WTC11 (cell line): ENCODE data around the gene MMP24OS. TPM values are rescaled to one million over a fixed set of nuclear protein-coding genes. Genes with fewer than 3 reads are reported as not detected.
A peak's percentile ranks its signal among the peaks of the same experiment; 100 is the strongest.

Source experiments
- ATAC-seq: fragments of 200-7000 bp; cut with Tn5 transposase; 2 replicates; pipeline ENCODE4 v1.10.0; 2021; ENCODE audit warnings: mild to moderate bottlenecking, moderate library complexity
- CTCF ChIA-PET: fragments of 300-600 bp; sonication (Branson Sonifier 250); formaldehyde crosslinking; loops from one replicate; lab custom pipeline; 2021; ENCODE audit warnings: antibody characterized with exemption; lab: Charles Lee
- POLR2A ChIA-PET: fragments of 350-600 bp; sonication (Branson Sonifier 250); formaldehyde crosslinking; loops from one replicate; lab custom pipeline; 2021; ENCODE audit warnings: antibody characterized with exemption; lab: Charles Lee
- DNase-seq: peaks from one replicate; pipeline ENCODE4 v3.0.0; 2021; ENCODE audit warnings: low spot score
- H3K27ac Mint-ChIP-seq: 2 replicates; pipeline ENCODE4 v1.8.0; 2021; ENCODE audit warnings: mixed read lengths
- H3K27me3 Mint-ChIP-seq: 2 replicates; pipeline ENCODE4 v1.8.0; 2021; ENCODE audit warnings: low read depth, mild to moderate bottlenecking, moderate library complexity, mixed read lengths
- H3K36me3 Mint-ChIP-seq: 2 replicates; pipeline ENCODE4 v1.8.0; 2021; ENCODE audit warnings: mixed read lengths
- H3K4me1 Mint-ChIP-seq: 2 replicates; pipeline ENCODE4 v1.8.0; 2022; ENCODE audit warnings: mixed read lengths
- H3K4me3 Mint-ChIP-seq: 2 replicates; pipeline ENCODE4 v1.8.0; 2021; ENCODE audit warnings: mild to moderate bottlenecking, moderate library complexity, mixed read lengths
- H3K9me3 Mint-ChIP-seq: 2 replicates; pipeline ENCODE4 v1.8.0; 2021; ENCODE audit warnings: mixed read lengths
- ATF3 ChIP-seq: sonication (generic); formaldehyde crosslinking; conservative IDR thresholded peaks from 2 replicates; pipeline ENCODE4 v1.8.1; 2022; ENCODE audit warnings: mild to moderate bottlenecking, missing genetic modification reagents
- ETV6 ChIP-seq: sonication (generic); formaldehyde crosslinking; IDR thresholded peaks from 2 replicates; pipeline ENCODE4 v1.8.1; 2022; ENCODE audit warnings: mild to moderate bottlenecking, missing genetic modification reagents
- FOXK1 ChIP-seq: sonication (generic); formaldehyde crosslinking; IDR thresholded peaks from 2 replicates; pipeline ENCODE4 v1.8.0; 2022; ENCODE audit warnings: mild to moderate bottlenecking, moderate library complexity, missing genetic modification reagents
- FOXP4 ChIP-seq: sonication (generic); formaldehyde crosslinking; IDR thresholded peaks from 2 replicates; pipeline ENCODE4 v1.8.0; 2022; ENCODE audit warnings: mild to moderate bottlenecking, missing genetic modification reagents
- GRHL2 ChIP-seq: fragments of 250-450 bp; sonication (Bioruptor Pico); IDR thresholded peaks from 2 replicates; pipeline ENCODE4 v1.8.0; 2022; ENCODE audit warnings: mild to moderate bottlenecking, moderate library complexity; ENCODE audit not compliant: insufficient replicate concordance, severe bottlenecking
- GTF2I ChIP-seq: fragments of 250-450 bp; sonication (Bioruptor Pico); conservative IDR thresholded peaks from 2 replicates; pipeline ENCODE4 v1.4.0; 2021; ENCODE audit warnings: mild to moderate bottlenecking
- IRF2 ChIP-seq: sonication (generic); formaldehyde crosslinking; IDR thresholded peaks from 2 replicates; pipeline ENCODE4 v1.8.0; 2022; ENCODE audit warnings: low read depth, missing genetic modification reagents, borderline replicate concordance
- MAX ChIP-seq: sonication (generic); formaldehyde crosslinking; IDR thresholded peaks from 2 replicates; pipeline ENCODE4 v1.8.0; 2022; ENCODE audit warnings: mild to moderate bottlenecking, missing genetic modification reagents
- NFATC4 ChIP-seq: fragments of 250-450 bp; sonication (Bioruptor Pico); IDR thresholded peaks from 2 replicates; pipeline ENCODE4 v1.9.0; 2021; ENCODE audit warnings: mild to moderate bottlenecking
- NFE2L1 ChIP-seq: sonication (generic); formaldehyde crosslinking; IDR thresholded peaks from 2 replicates; pipeline ENCODE4 v1.8.1; 2023; ENCODE audit warnings: missing genetic modification reagents
- SOX15 ChIP-seq: fragments of 250-450 bp; sonication (Bioruptor Pico); IDR thresholded peaks from 2 replicates; pipeline ENCODE4 v1.9.0; 2021; ENCODE audit warnings: mild to moderate bottlenecking
- SP1 ChIP-seq: sonication (generic); formaldehyde crosslinking; conservative IDR thresholded peaks from 2 replicates; pipeline ENCODE4 v1.8.1; 2022; ENCODE audit warnings: missing genetic modification reagents
- TP53 ChIP-seq: sonication (generic); formaldehyde crosslinking; IDR thresholded peaks from 2 replicates; pipeline ENCODE4 v1.8.1; 2023; ENCODE audit warnings: mild to moderate bottlenecking, missing genetic modification reagents
- ZNF396 ChIP-seq: fragments of 250-450 bp; sonication (Bioruptor Pico); IDR thresholded peaks from 2 replicates; pipeline ENCODE4 v1.8.0; 2021; ENCODE audit warnings: mild to moderate bottlenecking, moderate library complexity, borderline replicate concordance
- ZNF512 ChIP-seq: sonication (generic); formaldehyde crosslinking; IDR thresholded peaks from 2 replicates; pipeline ENCODE4 v1.8.1; 2022; ENCODE audit warnings: missing genetic modification reagents, borderline replicate concordance
- total RNA-seq: library from RNA; stranded (reverse); gene quantifications from 3 replicates; pipeline ENCODE4 v1.2.3, GENCODE V29; 2021

MMP24OS gene
- total RNA-seq, 1 experiment from 2014 or later: 50.6 TPM

GRCh38 chr20:35314816-35315631, 37.1 kb upstream of the MMP24OS start:
- ChIA-PET CTCF (interaction anchor here (1.0 to 1.3 kb wide), 2 partner anchors 11 to 14 kb away, joined by 4 to 5 read pairs; no protein-coding TSS in a partner anchor), POLR2A (interaction anchor here (1.2 kb wide), 1 partner anchor 140 kb away, joined by 3 read pairs; no protein-coding TSS in a partner anchor)
- TF ChIP-seq SOX15 (CRISPR knock-in tag) (no peak), ZNF396 (no peak), NFATC4 (no peak), IRF2 (CRISPR knock-in tag) (no peak), ETV6 (CRISPR knock-in tag) (no peak), ATF3 (no peak)
- no peak for ATAC-seq
- H3K27ac Mint-ChIP-seq: peak overlapping the region; percentile 81
- DNase-seq: no peak
- H3K27me3 Mint-ChIP-seq: no peaks in the 10 kb centered on the region
- no peak overlapping the region for H3K4me3 Mint-ChIP-seq
- peaks cover 27% of the 10 kb centered on the region for H3K4me1 Mint-ChIP-seq
- peaks cover 5% of the 10 kb centered on the region for H3K36me3 Mint-ChIP-seq
- no peaks in the 10 kb centered on the region for H3K9me3 Mint-ChIP-seq

- no peaks in the 10 kb centered on the region for H3K27me3 Mint-ChIP-seq
- H3K4me1 Mint-ChIP-seq: peaks cover 26% of the 10 kb centered on the region
- H3K27ac Mint-ChIP-seq: peak overlapping the region; percentile 92
- H3K36me3 Mint-ChIP-seq: peaks cover 7% of the 10 kb centered on the region
- no peak overlapping the region for H3K4me3 Mint-ChIP-seq
- ATAC-seq: peak; percentile 50; the same call in 1 of the 2 replicates
- DNase-seq: no peak
- TF ChIP-seq IRF2 (CRISPR knock-in tag) (no peak), FOXK1 (CRISPR knock-in tag) (no peak), MAX (CRISPR knock-in tag) (no peak), FOXP4 (CRISPR knock-in tag) (no peak), TP53 (CRISPR knock-in tag) (no peak), NFE2L1 (peak; percentile 68), SP1 (CRISPR knock-in tag) (no peak), ETV6 (CRISPR knock-in tag) (no peak)
- CTCF ChIA-PET: interaction anchor here (0.6 to 8.0 kb wide), 4 partner anchors 8 to 135 kb away, joined by 3 to 102 read pairs (median 8); no protein-coding TSS in a partner anchor
- no peaks in the 10 kb centered on the region for H3K9me3 Mint-ChIP-seq
- POLR2A ChIA-PET: no interaction called here
Observed at GRCh38 chr20:35312318-35312717, 34.4 kb upstream of the MMP24OS start.

- Mint-ChIP-seq H3K27ac (peak overlapping the region; percentile 35; the same call in 1 of the 2 replicates), H3K27me3 (no peaks in the 10 kb centered on the region)
- CTCF ChIA-PET: interaction anchor here (0.9 to 8.0 kb wide), 3 partner anchors 8 to 136 kb away, joined by 5 to 102 read pairs (median 10); no protein-coding TSS in a partner anchor
Observed at GRCh38 chr20:35311822-35312221, 33.9 kb upstream of the MMP24OS start.

More at GRCh38 chr20:35311822-35312221, 33.9 kb upstream of the MMP24OS start:
- DNase-seq: no peak
- TF ChIP-seq ZNF512 (CRISPR knock-in tag): no peak
- TF ChIP-seq GRHL2 (CRISPR knock-in tag): no peak
- no peak for TF ChIP-seq GTF2I (CRISPR knock-in tag)
- TF ChIP-seq, all 79 proteins: peak for 0
- ATAC-seq: no peak
- no peak overlapping the region for H3K4me3 Mint-ChIP-seq
- POLR2A ChIA-PET: no interaction called here
- H3K4me1 Mint-ChIP-seq: peaks cover 29% of the 10 kb centered on the region
- H3K36me3 Mint-ChIP-seq: peaks cover 7% of the 10 kb centered on the region
- no peaks in the 10 kb centered on the region for H3K9me3 Mint-ChIP-seq
